HG03378 (cell line): ENCODE results near the gene CACNA1A.
"Not testable (repeated sequence)": the region's sequence is repeated elsewhere in the genome, so short reads cannot be mapped to it uniquely, and the experiment has no call there.

Experiments used
- ATAC-seq: cut with Tn5 transposase; IDR thresholded peaks from one replicate; pipeline ENCODE4 v1.9.1; 2021; ENCODE audit warnings: mild to moderate bottlenecking, moderate library complexity; ENCODE audit not compliant: unreplicated experiment

CACNA1A gene

DNA sequence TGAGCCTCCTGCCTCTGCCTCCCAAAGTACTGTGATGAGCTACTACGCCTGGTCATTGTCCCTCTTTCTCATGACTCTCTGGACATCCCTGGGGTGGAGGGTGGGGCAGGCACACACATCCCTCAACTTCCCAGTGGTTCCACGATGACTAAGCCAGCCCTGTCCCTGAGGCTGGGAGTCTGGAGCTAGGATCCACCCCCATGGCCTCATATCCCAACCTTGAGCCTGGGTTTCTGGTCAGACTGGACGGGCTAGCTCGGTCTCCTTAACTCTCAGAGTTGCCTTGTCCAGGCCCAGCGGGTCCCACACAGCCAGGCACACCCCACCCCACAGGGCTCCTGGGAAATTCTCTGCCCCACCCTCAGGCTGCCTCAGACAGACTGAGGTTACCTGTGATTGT, 336.5 kb downstream of the CACNA1A start:
- ATAC-seq = no peak

DNA sequence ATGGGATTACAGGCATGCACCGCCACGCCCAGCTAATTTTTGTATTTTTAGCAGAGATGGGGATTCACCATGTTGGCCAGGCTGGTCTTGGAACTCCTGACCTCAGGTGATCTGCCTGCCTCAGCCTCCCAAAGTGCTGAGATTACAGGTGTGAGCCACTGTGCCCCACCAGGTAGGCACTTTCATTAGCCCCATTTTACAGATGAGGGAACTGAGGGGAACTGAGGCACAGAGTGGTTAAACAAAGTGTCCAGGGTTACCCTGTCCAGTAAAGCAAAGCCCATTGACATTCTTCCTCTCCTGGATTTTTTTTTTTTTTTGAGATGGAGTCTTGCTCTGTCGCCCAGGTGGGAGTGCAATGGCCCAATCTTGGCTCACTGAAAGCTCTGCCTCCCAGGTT, 340.1 kb downstream of the CACNA1A start:
- not testable (repeated sequence) for ATAC-seq

DNA sequence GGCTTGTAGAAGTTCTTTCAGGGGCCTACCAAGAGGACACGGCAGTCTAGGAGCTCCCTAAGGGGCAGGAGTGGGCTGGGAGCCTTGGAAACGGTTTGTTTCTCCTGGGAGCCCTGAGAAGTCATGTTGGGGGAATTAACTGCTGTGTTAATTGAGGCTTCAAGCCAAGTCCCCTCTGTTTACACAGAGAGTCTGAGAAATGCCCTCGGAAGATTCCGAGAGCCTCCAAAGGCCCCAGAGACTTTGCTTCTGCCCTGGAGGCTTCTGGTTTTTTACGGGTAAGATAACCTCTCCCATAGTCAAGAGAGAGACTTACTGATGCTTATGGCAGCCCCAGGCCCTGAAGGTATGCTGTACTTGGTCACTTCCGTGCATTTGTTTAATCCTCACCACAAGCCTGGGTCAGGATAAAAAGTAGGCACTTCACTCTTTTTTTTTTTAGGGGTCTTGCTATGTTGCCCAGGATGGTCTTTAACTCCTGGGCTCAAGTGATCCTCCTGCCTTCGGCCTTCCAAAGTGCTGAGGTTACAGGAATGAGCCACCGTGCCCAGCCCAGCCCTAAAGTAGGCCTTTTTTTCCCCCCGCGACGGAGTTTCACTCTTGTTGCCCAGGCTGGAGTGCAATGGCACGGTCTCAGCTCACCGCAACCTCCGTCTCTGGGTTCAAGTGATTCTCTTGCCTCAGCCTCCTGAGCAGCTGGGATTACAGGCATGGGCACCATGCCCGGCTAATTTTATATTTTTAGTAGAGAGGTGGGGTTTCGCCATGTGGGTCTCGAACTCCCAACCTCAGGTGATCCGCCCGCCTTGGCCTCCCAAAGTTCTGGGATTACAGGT, 340.9 kb downstream of the CACNA1A start:
- no peak for ATAC-seq

DNA sequence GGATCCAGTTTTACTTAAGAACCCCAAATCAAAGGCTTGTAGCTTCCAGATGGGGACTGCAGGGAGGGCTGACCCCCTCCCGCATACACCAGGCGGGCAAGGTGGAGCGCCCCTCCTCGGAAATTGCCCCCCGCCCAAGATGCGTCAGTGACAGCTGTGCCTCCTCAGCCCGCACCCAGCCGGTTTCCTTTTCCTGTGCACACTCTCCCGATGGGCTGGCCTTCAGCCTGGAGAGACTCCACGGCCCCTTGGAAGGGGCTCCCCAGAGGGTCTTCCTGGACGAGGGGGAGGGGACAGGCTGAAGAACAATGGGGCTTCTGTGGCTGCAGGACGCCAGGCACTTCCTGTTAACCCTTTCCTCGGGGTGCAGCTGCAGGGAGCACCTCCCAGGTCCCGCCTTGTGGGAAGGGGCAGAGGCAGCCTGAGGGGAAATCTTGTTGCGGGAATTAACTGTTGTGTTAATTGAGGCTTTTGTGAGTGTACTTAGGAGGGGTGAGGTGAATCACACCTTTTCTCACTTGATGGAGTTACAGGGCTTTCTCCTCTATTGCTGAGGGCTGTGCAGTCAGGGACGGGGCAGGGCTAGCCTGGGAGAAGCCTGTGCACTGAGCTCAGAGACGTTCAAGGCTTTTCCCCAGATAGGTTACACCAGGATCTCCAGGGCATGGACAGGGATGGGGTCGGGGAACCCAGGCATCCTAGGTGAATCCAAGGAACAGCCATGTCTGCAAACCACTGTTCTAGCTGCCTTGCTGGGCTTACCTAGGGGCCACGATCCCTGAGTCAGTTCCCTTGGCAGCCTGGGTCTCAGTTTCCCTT, 341.7 kb downstream of the CACNA1A start:
- ATAC-seq = no peak

DNA sequence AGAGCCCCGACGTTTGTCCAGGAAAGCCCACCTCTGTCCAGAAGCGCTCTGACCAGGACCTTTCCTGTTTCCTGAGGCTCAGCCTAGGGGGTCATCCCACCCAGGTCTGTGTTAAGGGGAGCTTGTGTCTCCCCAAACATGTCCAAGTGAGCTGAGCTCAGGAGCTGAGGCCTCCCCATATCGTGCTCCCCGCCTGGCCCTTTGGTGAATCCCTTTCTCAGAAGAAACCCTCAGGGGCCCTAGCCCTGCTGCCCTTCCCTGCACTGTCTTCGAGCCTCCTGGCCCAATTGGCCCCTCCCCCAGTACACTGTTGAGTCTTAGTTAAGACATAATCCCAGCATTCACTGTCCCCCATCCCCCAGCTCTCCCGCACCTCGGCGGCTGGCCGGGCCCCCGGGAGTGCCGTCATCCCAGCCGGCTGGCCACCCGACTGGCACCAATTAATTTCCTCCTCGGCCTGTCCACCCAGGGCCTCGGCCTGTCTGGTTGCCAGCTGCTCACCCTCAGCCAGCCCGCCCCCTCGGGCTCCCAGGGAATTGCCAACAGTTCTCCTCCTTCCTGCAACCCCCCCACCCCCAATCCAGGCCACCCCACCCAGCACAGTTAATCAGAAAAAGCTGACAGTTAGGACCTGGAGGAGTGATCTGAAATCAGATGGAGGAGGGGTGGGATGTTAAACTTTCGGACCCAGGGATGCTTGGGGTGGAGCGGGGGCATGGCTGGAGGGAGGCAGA, 342.5 kb downstream of the CACNA1A start:
- no peak for ATAC-seq

DNA sequence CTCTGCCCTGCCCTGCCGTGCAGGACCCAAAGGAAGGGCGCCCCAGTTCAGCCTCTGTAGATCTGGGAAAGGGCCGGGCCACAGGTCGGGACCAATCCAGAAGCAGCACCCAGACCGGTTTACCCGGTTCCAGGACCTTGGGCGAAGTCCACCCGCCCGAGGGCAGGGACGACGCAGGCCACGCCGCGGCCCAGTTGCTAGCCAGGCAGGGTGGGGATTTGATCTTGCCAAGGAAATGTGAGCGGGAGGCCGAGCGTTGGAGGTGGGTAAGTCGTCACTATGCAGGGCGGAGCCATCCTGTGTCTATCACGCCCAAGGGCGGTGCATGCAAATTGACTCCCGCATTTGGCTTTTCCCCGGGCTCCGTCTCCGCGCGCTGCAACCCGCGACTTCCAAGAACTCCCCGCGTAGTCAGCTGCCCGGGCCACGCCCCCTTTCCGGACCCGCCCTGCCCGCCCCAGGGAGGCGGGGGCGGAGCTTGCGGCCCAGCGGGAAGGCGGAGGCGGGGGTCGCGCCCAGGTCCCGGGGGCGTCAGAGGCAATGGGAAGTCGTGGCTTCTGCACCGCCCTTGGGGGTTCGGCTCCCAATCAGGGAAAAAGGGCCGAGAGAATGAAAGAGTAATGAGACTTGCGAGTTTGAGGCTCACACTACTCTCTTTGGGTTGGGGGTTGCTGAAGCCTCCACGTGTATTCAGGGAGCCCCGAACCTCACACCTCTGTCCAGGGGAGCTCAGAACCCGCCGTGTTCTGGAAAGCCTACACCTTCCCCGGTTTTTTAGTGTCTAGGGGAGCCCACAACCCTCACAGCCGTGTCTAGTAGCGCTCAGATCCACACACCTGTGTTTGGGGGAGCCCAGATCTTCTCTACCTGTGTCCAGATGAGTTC, 343.3 kb downstream of the CACNA1A start:
- peak; percentile 34 for ATAC-seq

DNA sequence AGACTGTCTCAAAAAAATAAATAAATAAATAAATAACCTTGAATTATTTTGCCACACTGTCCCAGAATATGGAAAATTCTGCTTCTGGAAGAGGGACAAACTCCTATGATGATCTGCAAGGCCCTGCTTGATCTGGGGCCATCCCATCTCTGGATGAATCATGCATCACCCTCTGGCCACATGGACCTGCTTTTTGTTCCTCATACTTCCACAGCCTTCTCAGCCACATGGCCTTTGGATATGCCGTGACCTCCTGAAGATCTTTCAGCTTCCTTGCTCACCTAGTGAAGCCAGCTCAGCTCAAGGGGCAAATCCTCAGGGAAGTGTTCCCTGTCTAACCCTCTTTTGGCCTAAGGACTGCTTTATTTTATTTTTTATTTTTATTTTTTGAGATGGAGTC, 345.7 kb downstream of the CACNA1A start:
- ATAC-seq = no peak

DNA sequence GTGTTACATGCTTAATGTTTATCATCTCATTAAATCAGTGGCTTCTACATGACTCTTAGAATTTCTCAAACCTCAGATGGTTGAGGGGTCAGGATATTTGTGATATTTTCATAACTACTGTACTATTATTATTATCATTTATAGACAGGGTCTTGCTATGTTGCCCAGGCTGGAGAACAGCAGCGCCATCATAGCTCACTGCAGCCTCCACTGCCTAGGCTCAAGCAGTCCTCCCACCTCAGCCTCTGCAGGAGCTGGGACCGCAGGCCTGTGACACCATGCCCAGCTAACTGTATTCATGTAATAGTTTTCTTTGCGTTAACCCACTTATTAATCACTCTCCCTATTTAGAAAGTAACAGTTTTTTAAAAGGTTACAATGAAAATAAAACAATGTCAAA, 346.6 kb downstream of the CACNA1A start:
- no peak for ATAC-seq
